Spleen (tissue), 11 donors: Measurements from ENCODE around the gene IGSF21. TPM values are rescaled to one million over a fixed set of nuclear protein-coding genes. Genes with fewer than 3 reads are reported as not detected.

Experiments used
- DNase-seq: peaks from one replicate; pipeline ENCODE4 v3.0.0-alpha.2; 2020
- H3K27ac ChIP-seq, 8 donors: fragments of 200-600 bp; sonication (generic) in 7 of 8; 1 replicate in 4 of 8; 2 replicates in 4 of 8; pipeline versions ENCODE4 v1.5.0 to v1.8.0; 2016 to 2021; ENCODE audit warnings: inconsistent platforms in 4 of 8, mild to moderate bottlenecking in 4 of 8, moderate library complexity in 1 of 8
- H3K27me3 ChIP-seq, 7 donors: fragments of 200-600 bp; sonication (generic) in 6 of 7; replicated peaks in 1 of 7; 1 replicate in 4 of 7; 2 replicates in 3 of 7; pipeline versions ENCODE4 v1.5.0 to v1.8.0; 2016 to 2021; ENCODE audit warnings: inconsistent platforms in 3 of 7, mild to moderate bottlenecking in 1 of 7
- H3K36me3 ChIP-seq, 6 donors: fragments of 200-600 bp; sonication (generic) in 5 of 6; 1 replicate in 4 of 6; 2 replicates in 2 of 6; pipeline versions ENCODE4 v1.5.0 to v1.8.0; 2016 to 2021; ENCODE audit warnings: inconsistent platforms in 2 of 6
- H3K4me1 ChIP-seq, 6 donors: fragments of 200-600 bp; sonication (generic) in 5 of 6; 1 replicate in 3 of 6; 2 replicates in 3 of 6; pipeline versions ENCODE4 v1.5.0 to v1.8.0; 2016 to 2021; ENCODE audit warnings: inconsistent platforms in 3 of 6
- H3K4me3 ChIP-seq, 8 donors: fragments of 200-600 bp; sonication (generic) in 7 of 8; 1 replicate in 4 of 8; 2 replicates in 4 of 8; pipeline versions ENCODE4 v1.5.0 to v1.8.0; 2016 to 2021; ENCODE audit warnings: inconsistent platforms in 4 of 8, mild to moderate bottlenecking in 4 of 8, moderate library complexity in 2 of 8
- H3K9me3 ChIP-seq, 8 donors: fragments of 200-600 bp; sonication (generic) in 7 of 8; 1 replicate in 4 of 8; 2 replicates in 4 of 8; pipeline versions ENCODE4 v1.5.0 to v1.8.0; 2016 to 2021; ENCODE audit warnings: inconsistent platforms in 4 of 8
- POLR2A ChIP-seq, 3 donors: fragments of 450-650 bp; IDR thresholded peaks; one replicate each; pipeline ENCODE4 v1.5.1; 2017; ENCODE audit warnings: antibody characterized with exemption in 3 of 3, mild to moderate bottlenecking in 1 of 3
- POLR2AphosphoS5 ChIP-seq, 3 donors: sonication (generic); formaldehyde crosslinking; IDR thresholded peaks; one replicate each; pipeline ENCODE4 v1.5.1; 2017; ENCODE audit warnings: antibody characterized with exemption in 3 of 3
- WGBS, 5 donors: extraction: QIAGEN DNeasy Blood & Tissue Kit in 3 of 5; methylation state at CpG; one replicate each; pipeline versions ENCODE4 v1.1.5 to v1.1.7; 2013 to 2018; 5-methylcytosine and 5-hydroxymethylcytosine counted together
- intact Hi-C: fragments of 100-400 bp; cut with DNase I; formaldehyde crosslinking; loops from one replicate; pipeline ENCODE4 v1.15.0; 2023; ENCODE audit warnings: low total_unique reads
- polyA plus RNA-seq, 3 donors: library from polyadenylated mRNA; stranded (reverse); fragments of 200-250 nt; gene quantifications; one replicate each; pipeline ENCODE4 v1.2.1, GENCODE V29; 2013
- total RNA-seq, 7 donors: library from RNA; depleted of rRNA in 3 of 7; stranded (reverse); fragments of >200 nt in 3 of 7; fragmentation: NEBNext Ultra II Directional in 4 of 7; extraction: Animal tissue kit (Norgen Biotek cat#: 25700) in 4 of 7; gene quantifications; one replicate each; pipeline versions ENCODE4 v1.1.0 to v1.2.1, GENCODE V29; 2016 to 2021
- TF ChIP-seq, protein P1 (sequence below), 11 experiments: fragments of 200-600 bp in 7 of 11; fragments of 450-650 bp in 4 of 11; sonication (generic) in 4 of 11; IDR thresholded peaks in 8 of 11; conservative IDR thresholded peaks in 3 of 11; 1 replicate in 7 of 11; 2 replicates in 4 of 11; pipeline versions ENCODE4 v1.4.0 to v1.8.0; 2016 to 2021; ENCODE audit warnings: antibody characterized with exemption in 11 of 11, inconsistent platforms in 4 of 11, mild to moderate bottlenecking in 1 of 11
- donor health status: healthy with polysubstance abuse.
- donor health status: DM: no; HTN: no; CAD: no; lungs with moderate emphysema.
- donor health status: DM: no; HTN: no; CAD: no.
- donor health status: Bipolar disorder and iron deficiency.
- donor health status: healthy.
- donor health status: DM: no; HTN: no; CAD: no.
- donor health status: DM: yes; HTN: yes; CAD: no.

IGSF21 gene
- total and polyA plus RNA-seq, 10 donors = 1.6 to 35.0 (median 20.6) TPM

DNA sequence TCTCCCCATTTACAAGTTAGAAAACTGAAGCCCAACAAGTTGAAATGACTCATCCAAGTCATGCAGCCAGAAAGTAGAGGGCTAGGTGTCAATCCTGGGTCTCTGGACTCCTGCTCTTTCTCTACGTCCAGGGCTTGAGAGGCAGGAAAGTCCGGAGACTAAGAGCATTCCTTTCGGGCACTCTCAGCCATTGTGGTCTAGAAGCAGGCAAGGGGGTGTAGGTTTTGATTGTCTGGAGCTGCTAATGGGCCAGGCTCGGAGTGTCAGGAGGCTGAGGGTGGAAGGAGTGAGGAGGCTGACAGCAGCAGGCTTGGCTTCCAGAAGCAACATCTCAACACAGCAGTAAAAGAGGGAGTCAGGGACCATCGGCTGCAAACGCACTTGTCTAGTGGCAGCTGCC is 265.6 kb downstream of the IGSF21 start:
- H3K9me3 ChIP-seq = peaks cover 0 to 13% (median 3%) of the 10 kb centered on the region in 8 donors
- no peak for TF ChIP-seq POLR2AphosphoS5 (IDR thresholded peaks at IDR 0.05)
- TF ChIP-seq, protein P1, sequence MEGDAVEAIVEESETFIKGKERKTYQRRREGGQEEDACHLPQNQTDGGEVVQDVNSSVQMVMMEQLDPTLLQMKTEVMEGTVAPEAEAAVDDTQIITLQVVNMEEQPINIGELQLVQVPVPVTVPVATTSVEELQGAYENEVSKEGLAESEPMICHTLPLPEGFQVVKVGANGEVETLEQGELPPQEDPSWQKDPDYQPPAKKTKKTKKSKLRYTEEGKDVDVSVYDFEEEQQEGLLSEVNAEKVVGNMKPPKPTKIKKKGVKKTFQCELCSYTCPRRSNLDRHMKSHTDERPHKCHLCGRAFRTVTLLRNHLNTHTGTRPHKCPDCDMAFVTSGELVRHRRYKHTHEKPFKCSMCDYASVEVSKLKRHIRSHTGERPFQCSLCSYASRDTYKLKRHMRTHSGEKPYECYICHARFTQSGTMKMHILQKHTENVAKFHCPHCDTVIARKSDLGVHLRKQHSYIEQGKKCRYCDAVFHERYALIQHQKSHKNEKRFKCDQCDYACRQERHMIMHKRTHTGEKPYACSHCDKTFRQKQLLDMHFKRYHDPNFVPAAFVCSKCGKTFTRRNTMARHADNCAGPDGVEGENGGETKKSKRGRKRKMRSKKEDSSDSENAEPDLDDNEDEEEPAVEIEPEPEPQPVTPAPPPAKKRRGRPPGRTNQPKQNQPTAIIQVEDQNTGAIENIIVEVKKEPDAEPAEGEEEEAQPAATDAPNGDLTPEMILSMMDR (IDR thresholded peaks at IDR 0.05 in 8 of 11, conservative IDR thresholded peaks at IDR 0.05 in 3 of 11) = no peak
- no peak for TF ChIP-seq POLR2A (IDR thresholded peaks at IDR 0.05)
- WGBS, 5 donors = 66 to 87% (median 69%) methylated on average over 5 to 6 of the region's 6 CpGs
- peaks cover 0 to 34% (median 0%) of the 10 kb centered on the region in 7 donors for H3K27me3 ChIP-seq
- no peak for DNase-seq
- no peak overlapping the region for H3K27ac ChIP-seq
- intact Hi-C loops = no loop called here
- no peak overlapping the region for H3K4me3 ChIP-seq
- no peaks in the 10 kb centered on the region for H3K36me3 ChIP-seq
- H3K4me1 ChIP-seq = no peaks in the 10 kb centered on the region

DNA sequence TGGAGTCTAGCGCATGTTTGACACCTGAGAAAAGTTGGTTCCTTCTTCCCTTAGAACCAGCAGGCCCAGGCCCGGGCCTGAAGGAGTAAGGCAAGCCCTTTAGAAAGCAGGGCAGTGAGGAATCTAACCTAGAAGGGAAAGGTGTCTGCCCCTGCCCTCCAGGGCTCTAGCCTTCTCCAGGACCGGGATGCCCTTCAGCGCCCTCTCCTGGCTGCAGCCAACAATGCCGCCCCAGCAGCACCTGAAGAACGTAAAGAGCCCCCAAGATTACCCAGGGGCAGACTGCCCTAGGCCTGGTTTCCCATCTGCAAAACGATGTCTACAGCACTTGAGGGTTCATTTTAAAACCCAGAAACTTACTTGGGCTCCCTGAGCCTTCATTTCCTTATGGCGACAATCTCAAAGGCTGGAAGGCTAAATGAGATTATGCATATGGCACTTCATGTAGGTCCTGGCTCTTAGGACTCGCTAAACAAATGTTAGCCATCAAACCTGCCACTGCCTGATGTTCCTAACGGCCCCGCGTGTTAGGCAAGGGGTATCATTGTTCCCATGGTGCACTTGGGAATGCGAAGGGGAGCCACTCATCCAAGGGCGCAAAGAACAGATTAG is 266.4 kb downstream of the IGSF21 start:
- intact Hi-C loops = no loop called here
- no peak for DNase-seq
- Histone ChIP-seq H3K27me3 (peaks cover 0 to 34% (median 0%) of the 10 kb centered on the region in 7 donors), H3K4me3 (no peak overlapping the region), H3K4me1 (no peaks in the 10 kb centered on the region), H3K36me3 (no peaks in the 10 kb centered on the region), H3K27ac (no peak overlapping the region), H3K9me3 (peaks cover 0 to 13% (median 3%) of the 10 kb centered on the region in 8 donors)
- no peak for TF ChIP-seq POLR2A (IDR thresholded peaks at IDR 0.05)
- no peak for TF ChIP-seq POLR2AphosphoS5 (IDR thresholded peaks at IDR 0.05)
- TF ChIP-seq, protein P1 (IDR thresholded peaks at IDR 0.05 in 8 of 11, conservative IDR thresholded peaks at IDR 0.05 in 3 of 11) = no peak
- 48 to 60% (median 49%) methylated on average over 10 to 14 of the region's 14 CpGs for WGBS, 5 donors

DNA sequence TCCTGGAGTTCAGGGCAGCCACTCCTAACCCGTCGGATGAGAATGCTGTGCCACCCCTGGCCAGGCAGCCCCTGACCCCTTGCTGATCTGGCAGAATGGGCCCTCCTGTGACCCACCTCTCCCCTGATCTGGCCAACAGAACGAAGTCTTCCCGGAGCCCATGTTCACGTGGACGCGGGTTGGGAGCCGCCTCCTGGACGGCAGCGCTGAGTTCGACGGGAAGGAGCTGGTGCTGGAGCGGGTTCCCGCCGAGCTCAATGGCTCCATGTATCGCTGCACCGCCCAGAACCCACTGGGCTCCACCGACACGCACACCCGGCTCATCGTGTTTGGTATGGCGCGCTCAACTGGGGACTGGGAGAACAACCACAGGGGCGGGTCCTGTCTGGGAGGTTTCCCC is 269.1 kb downstream of the IGSF21 start:
- TF ChIP-seq, protein P1 (IDR thresholded peaks at IDR 0.05 in 8 of 11, conservative IDR thresholded peaks at IDR 0.05 in 3 of 11) = no peak
- TF ChIP-seq POLR2AphosphoS5 (IDR thresholded peaks at IDR 0.05) (no peak), POLR2A (IDR thresholded peaks at IDR 0.05) (no peak)
- H3K36me3 ChIP-seq = no peaks in the 10 kb centered on the region
- H3K27me3 ChIP-seq = peaks cover 0 to 31% (median 0%) of the 10 kb centered on the region in 7 donors
- H3K9me3 ChIP-seq = peaks cover 0 to 12% (median 6%) of the 10 kb centered on the region in 8 donors
- H3K27ac ChIP-seq = no peak overlapping the region
- no peaks in the 10 kb centered on the region for H3K4me1 ChIP-seq
- intact Hi-C loops = no loop called here
- no peak overlapping the region for H3K4me3 ChIP-seq
- WGBS, 5 donors = 89 to 95% (median 92%) methylated on average over 19 to 24 of the region's 24 CpGs
- DNase-seq = no peak

GRCh38 chr1:18380288-18380687 is 272.7 kb downstream of the IGSF21 start:
- no peak overlapping the region for H3K27ac ChIP-seq
- H3K27me3 ChIP-seq = peaks cover 0 to 52% (median 0%) of the 10 kb centered on the region in 7 donors
- H3K4me3 ChIP-seq = no peak overlapping the region
- TF ChIP-seq, protein P1 (IDR thresholded peaks at IDR 0.05 in 8 of 11, conservative IDR thresholded peaks at IDR 0.05 in 3 of 11) = no peak
- TF ChIP-seq POLR2AphosphoS5 (IDR thresholded peaks at IDR 0.05) (no peak), POLR2A (IDR thresholded peaks at IDR 0.05) (no peak)
- no peak for DNase-seq
- H3K4me1 ChIP-seq = peaks cover 0 to 7% (median 2%) of the 10 kb centered on the region in 6 donors
- no peaks in the 10 kb centered on the region for H3K36me3 ChIP-seq
- peaks cover 0 to 12% (median 6%) of the 10 kb centered on the region in 8 donors for H3K9me3 ChIP-seq
- intact Hi-C loops = no loop called here
